HCT116 (cell line): Measurements from ENCODE around the gene SMCO1. TPM values are rescaled to one million over a fixed set of nuclear protein-coding genes. Genes with fewer than 3 reads are reported as not detected.

Experiments used
- ATAC-seq: fragments of 200-7000 bp; cut with Tn5 transposase; 2 replicates; pipeline ENCODE4 v1.9.1; 2020; ENCODE audit warnings: mild to moderate bottlenecking, moderate library complexity
- Bru-seq: library from RNA; stranded (reverse); fragments of 400-500 nt; gene quantifications from one replicate; lab custom pipeline; 2021; lab: Mats Ljungman, UMichigan
- BruChase-seq, 2 experiments: library from RNA; stranded (reverse); fragments of 400-500 nt; gene quantifications; one replicate each; lab custom pipeline; 2021; lab: Mats Ljungman, UMichigan
- BruUV-seq: library from RNA; stranded (reverse); fragments of 400-500 nt; replicated peaks from 2 replicates; lab custom pipeline; 2021; lab: Mats Ljungman, UMichigan
- CTCF ChIA-PET: fragments of 300-600 bp; sonication (Branson Sonifier 250); formaldehyde crosslinking; loops from one replicate; lab custom pipeline; 2021; ENCODE audit warnings: antibody characterized with exemption; lab: Charles Lee
- POLR2A ChIA-PET: fragments of 300-600, 350-600 bp; sonication (Branson Sonifier 250); formaldehyde crosslinking; loops from one replicate; lab custom pipeline; 2021; ENCODE audit warnings: antibody characterized with exemption; lab: Charles Lee
- RAD21 ChIA-PET, 2 experiments: fragments of 300-600 bp; sonication (Branson Sonifier 250); formaldehyde crosslinking; loops; one replicate each; lab custom pipeline; 2023; ENCODE audit warnings: low total read pairs in 2 of 2; ENCODE audit not compliant: uncharacterized antibody in 2 of 2, unreplicated experiment in 2 of 2, low non-redundant PET in 1 of 2; lab: Charles Lee
- DNase-seq: peaks from one replicate; pipeline ENCODE4 v3.0.0-alpha.2; 2010; ENCODE audit warnings: low read depth, low spot score
- H2AFZ ChIP-seq: fragments of 200-600 bp; shearing (Covaris generic), sonication (generic); 2 replicates; pipeline ENCODE4 v1.6.1; 2017; ENCODE audit warnings: low read depth, mixed run types, mixed read lengths, antibody characterized with exemption, low read length; ENCODE audit not compliant: poor library complexity, severe bottlenecking
- H3K27ac ChIP-seq: 2 replicates; pipeline ENCODE4 v1.5.1; 2012; ENCODE audit warnings: low read depth, low read length
- H3K27me3 ChIP-seq: fragments of 200-600 bp; sonication (generic); 2 replicates; pipeline ENCODE4 v1.6.1; 2016; ENCODE audit warnings: mixed run types, low read length, mixed read lengths; ENCODE audit not compliant: insufficient read depth
- H3K36me3 ChIP-seq, 2 experiments: fragments of 200-500 bp in 1 of 2; fragments of 200-600 bp in 1 of 2; sonication (Bioruptor generic) in 1 of 2; sonication (generic) in 1 of 2; 2 replicates each; pipeline versions ENCODE4 v1.5.1 to v1.6.1; 2014 to 2016; ENCODE audit warnings: low read length in 2 of 2, inconsistent platforms in 1 of 2, mixed read lengths in 1 of 2, mixed run types in 1 of 2; ENCODE audit not compliant: insufficient read depth in 2 of 2, control insufficient read depth in 1 of 2
- H3K4me1 ChIP-seq, 2 experiments: fragments of 200-600 bp in 1 of 2; sonication (generic) in 1 of 2; 2 replicates each; pipeline versions ENCODE4 v1.5.1 to v1.6.1; 2012 to 2017; ENCODE audit warnings: low read length in 2 of 2, inconsistent platforms in 1 of 2, mild to moderate bottlenecking in 1 of 2, mixed read lengths in 1 of 2, mixed run types in 1 of 2, moderate library complexity in 1 of 2; ENCODE audit not compliant: insufficient read depth in 2 of 2, control insufficient read depth in 1 of 2
- H3K4me2 ChIP-seq: fragments of 200-600 bp; sonication (generic); 2 replicates; pipeline ENCODE4 v1.6.1; 2017; ENCODE audit warnings: mixed run types, low read length, mixed read lengths
- H3K4me3 ChIP-seq, 2 experiments: fragments of 200-600 bp in 1 of 2; sonication (generic) in 1 of 2; replicated peaks in 1 of 2; 2 replicates each; pipeline ENCODE4 v1.5.1; 2011 to 2016; ENCODE audit warnings: low read length in 2 of 2, control low read depth in 1 of 2, low read depth in 1 of 2, mild to moderate bottlenecking in 1 of 2, mixed read lengths in 1 of 2, mixed run types in 1 of 2
- H3K79me2 ChIP-seq: fragments of 200-600 bp; sonication (generic); 2 replicates; pipeline ENCODE4 v1.6.1; 2017; ENCODE audit warnings: mild to moderate bottlenecking, mixed run types, low read length, moderate library complexity, mixed read lengths; ENCODE audit not compliant: insufficient read depth
- H3K9ac ChIP-seq: fragments of 200-600 bp; sonication (generic); 2 replicates; pipeline ENCODE4 v1.6.1; 2016; ENCODE audit warnings: low read length, mixed read lengths
- H3K9me2 ChIP-seq: fragments of 200-600 bp; sonication (generic), shearing (Covaris generic); 2 replicates; pipeline ENCODE4 v1.6.1; 2017; ENCODE audit warnings: mixed run types, mild to moderate bottlenecking, moderate library complexity; ENCODE audit not compliant: insufficient read depth
- H3K9me3 ChIP-seq, 2 experiments: fragments of 200-500 bp in 1 of 2; fragments of 200-600 bp in 1 of 2; sonication (Bioruptor generic) in 1 of 2; sonication (generic) in 1 of 2; 2 replicates each; pipeline ENCODE4 v1.6.1; 2014 to 2017; ENCODE audit warnings: low read length in 2 of 2, mixed read lengths in 2 of 2, inconsistent platforms in 1 of 2, low read depth in 1 of 2, mild to moderate bottlenecking in 1 of 2, mixed run types in 1 of 2, moderate library complexity in 1 of 2; ENCODE audit not compliant: control insufficient read depth in 1 of 2, insufficient read depth in 1 of 2
- H4K20me1 ChIP-seq: fragments of 200-600 bp; sonication (generic), shearing (Covaris generic); 2 replicates; pipeline ENCODE4 v1.6.1; 2017; ENCODE audit warnings: mixed run types, mild to moderate bottlenecking, moderate library complexity; ENCODE audit not compliant: insufficient read depth
- ATF3 ChIP-seq: IDR thresholded peaks from 2 replicates; pipeline ENCODE4 v1.6.1; 2012
- CBX3 ChIP-seq: IDR thresholded peaks from 2 replicates; pipeline ENCODE4 v1.6.1; 2012; ENCODE audit warnings: low read depth
- CTCF ChIP-seq, 3 experiments: fragments of 200-600 bp in 1 of 3; sonication (generic) in 1 of 3; IDR thresholded peaks in 2 of 3; conservative IDR thresholded peaks in 1 of 3; 2 replicates each; pipeline ENCODE4 v1.5.1; 2012 to 2017; ENCODE audit warnings: low read depth in 2 of 3, low read length in 2 of 3, antibody characterized with exemption in 1 of 3, borderline replicate concordance in 1 of 3, control low read depth in 1 of 3, mild to moderate bottlenecking in 1 of 3, mixed read lengths in 1 of 3, mixed run types in 1 of 3, moderate library complexity in 1 of 3; ENCODE audit not compliant: insufficient read depth in 1 of 3
- EGR1 ChIP-seq: IDR thresholded peaks from 2 replicates; pipeline ENCODE4 v1.6.1; 2012; ENCODE audit warnings: low read depth
- EZH2 ChIP-seq: fragments of 200-600 bp; sonication (generic); IDR thresholded peaks from 2 replicates; pipeline ENCODE4 v1.6.1; 2017; ENCODE audit warnings: antibody characterized with exemption, mixed run types
- EZH2phosphoT487 ChIP-seq: fragments of 200-600 bp; IDR thresholded peaks from 2 replicates; pipeline ENCODE4 v1.6.1; 2018; ENCODE audit warnings: antibody characterized with exemption, borderline replicate concordance
- FOSL1 ChIP-seq: IDR thresholded peaks from 2 replicates; pipeline ENCODE4 v1.6.1; 2012; ENCODE audit warnings: low read depth
- JUND ChIP-seq: IDR thresholded peaks from 2 replicates; pipeline ENCODE4 v1.6.1; 2012
- MAX ChIP-seq: IDR thresholded peaks from 2 replicates; pipeline ENCODE4 v1.6.1; 2012
- POLR2A ChIP-seq: IDR thresholded peaks from 2 replicates; pipeline ENCODE4 v1.7.0; 2011; ENCODE audit warnings: borderline replicate concordance; ENCODE audit not compliant: insufficient read depth, insufficient read length; ENCODE audit errors: extremely low read depth
- POLR2AphosphoS5 ChIP-seq: IDR thresholded peaks from 2 replicates; pipeline ENCODE4 v1.6.1; 2011; ENCODE audit warnings: mild to moderate bottlenecking, low read depth, low read length, moderate library complexity
- RAD21 ChIP-seq: IDR thresholded peaks from 2 replicates; pipeline ENCODE4 v1.6.1; 2012; ENCODE audit warnings: low read depth, mild to moderate bottlenecking
- REST ChIP-seq: IDR thresholded peaks from 2 replicates; pipeline ENCODE4 v1.6.1; 2012; ENCODE audit warnings: low read depth
- SIN3A ChIP-seq: IDR thresholded peaks from 2 replicates; pipeline ENCODE4 v1.6.1; 2012; ENCODE audit warnings: low read depth
- SRF ChIP-seq: IDR thresholded peaks from 2 replicates; pipeline ENCODE4 v1.6.1; 2012; ENCODE audit warnings: low read depth
- intact Hi-C: fragments of 100-400 bp; cut with micrococcal nuclease; formaldehyde crosslinking; loops from 2 replicates; pipeline ENCODE4 v1.10.0; 2022
- long read RNA-seq: library from polyadenylated mRNA; unstranded; transcript quantifications from one replicate; pipeline ENCODE4 v2.0.0, GENCODE V29; 2021; ENCODE audit not compliant: unreplicated experiment
- polyA plus RNA-seq: library from polyadenylated mRNA; unstranded; fragments of >200 nt; gene quantifications from 2 replicates; pipeline ENCODE4 v1.2.1, GENCODE V29; 2012; ENCODE audit warnings: missing spikeins
- total RNA-seq: library from RNA; stranded (reverse); gene quantifications from one replicate; pipeline ENCODE4 v1.2.1, GENCODE V29; 2021; ENCODE audit not compliant: unreplicated experiment

SMCO1 gene
- not detected for total RNA-seq
- polyA plus RNA-seq = not detected in 2 replicates
- percentile 8 among the genes with signal in this experiment for Bru-seq, nascent RNA
- BruChase-seq, experiment 1, labeled RNA remaining after a 6-hour chase = not detected
- BruChase-seq, experiment 2, labeled RNA remaining after a 2-hour chase = not detected
- long read RNA-seq = 0 reads

GRCh38 chr3:196514913-196515621, at the start of gene SMCO1:
Gene SMCO1, minus strand, starts transcription at chr3:196515346. Its CDS starts 137 bp downstream, at chr3:196515209.
- CTCF ChIA-PET = interaction anchor here (2.4 kb wide), 1 partner anchor 8 kb away, joined by 14 read pairs; no protein-coding TSS in a partner anchor
- RAD21 ChIA-PET = no interaction called here
- Histone ChIP-seq H3K79me2 (no peaks in the 10 kb centered on the region), H3K9me2 (no peaks in the 10 kb centered on the region), H3K36me3 (no peaks in the 10 kb centered on the region), H3K27me3 (no peaks in the 10 kb centered on the region), H3K4me3 (no peak within 1 kb of the TSS), H3K4me1 (peaks cover 2 to 7% of the 10 kb centered on the region in 2 experiments; a peak in 2 of 4 replicates), H3K4me2 (no peak within 1 kb of the TSS), H3K9ac (no peak within 1 kb of the TSS), H3K9me3 (no peaks in the 10 kb centered on the region), H2AFZ (no peak within 1 kb of the TSS), H3K27ac (no peak within 1 kb of the TSS), H4K20me1 (no peaks in the 10 kb centered on the region)
- BruUV-seq = no TSS peak
- DNase-seq (no peak), ATAC-seq (no peak)
- intact Hi-C loops = no loop called here
- POLR2A ChIA-PET = no interaction called here
- no peak for TF ChIP-seq CTCF (IDR thresholded peaks at IDR 0.05 in 2 of 3, conservative IDR thresholded peaks at IDR 0.05 in 1 of 3; ENCODE audit: borderline replicate concordance in 1 of 3, insufficient read depth in 1 of 3, low read depth in 2 of 3, low read length in 2 of 3)
- no peak for TF ChIP-seq EZH2phosphoT487
- no peak for TF ChIP-seq CBX3
- TF ChIP-seq EGR1 = no peak
- no peak for TF ChIP-seq SIN3A
- no peak for TF ChIP-seq JUND
- no peak for TF ChIP-seq ATF3
- TF ChIP-seq RAD21 = no peak
- no peak for TF ChIP-seq POLR2A
- no peak for TF ChIP-seq MAX
- TF ChIP-seq REST = no peak
- TF ChIP-seq FOSL1 = no peak
- no peak for TF ChIP-seq EZH2
- no peak for TF ChIP-seq SRF
- no peak for TF ChIP-seq POLR2AphosphoS5
